Esophagus squamous epithelium (tissue), 4 donors: ENCODE data around the gene CDKN2A.
"Not testable (repeated sequence)": the region's sequence is repeated elsewhere in the genome, so short reads cannot be mapped to it uniquely, and the experiment has no call there.

Experiments used
- CTCF ChIP-seq, 6 experiments: fragments of 450-650 bp in 4 of 6; fragments of 200-600 bp in 2 of 6; sonication (generic) in 2 of 6; IDR thresholded peaks; one replicate each; pipeline ENCODE4 v1.5.1; 2016 to 2019; ENCODE audit warnings: antibody characterized with exemption in 6 of 6, mild to moderate bottlenecking in 4 of 6, moderate library complexity in 4 of 6
- POLR2A ChIP-seq, 4 donors: fragments of 450-650 bp; IDR thresholded peaks; one replicate each; pipeline ENCODE4 v1.6.1; 2017; ENCODE audit warnings: antibody characterized with exemption in 4 of 4, mild to moderate bottlenecking in 4 of 4, moderate library complexity in 3 of 4

- TF ChIP-seq POLR2A, CTCF (IDR thresholded peaks at IDR 0.05): not testable (repeated sequence)
Observed at GRCh38 chr9:21959268-21959667, 34.9 kb downstream of the CDKN2A start.
